Measurements from ENCODE around the gene PTPRN2.

DNA sequence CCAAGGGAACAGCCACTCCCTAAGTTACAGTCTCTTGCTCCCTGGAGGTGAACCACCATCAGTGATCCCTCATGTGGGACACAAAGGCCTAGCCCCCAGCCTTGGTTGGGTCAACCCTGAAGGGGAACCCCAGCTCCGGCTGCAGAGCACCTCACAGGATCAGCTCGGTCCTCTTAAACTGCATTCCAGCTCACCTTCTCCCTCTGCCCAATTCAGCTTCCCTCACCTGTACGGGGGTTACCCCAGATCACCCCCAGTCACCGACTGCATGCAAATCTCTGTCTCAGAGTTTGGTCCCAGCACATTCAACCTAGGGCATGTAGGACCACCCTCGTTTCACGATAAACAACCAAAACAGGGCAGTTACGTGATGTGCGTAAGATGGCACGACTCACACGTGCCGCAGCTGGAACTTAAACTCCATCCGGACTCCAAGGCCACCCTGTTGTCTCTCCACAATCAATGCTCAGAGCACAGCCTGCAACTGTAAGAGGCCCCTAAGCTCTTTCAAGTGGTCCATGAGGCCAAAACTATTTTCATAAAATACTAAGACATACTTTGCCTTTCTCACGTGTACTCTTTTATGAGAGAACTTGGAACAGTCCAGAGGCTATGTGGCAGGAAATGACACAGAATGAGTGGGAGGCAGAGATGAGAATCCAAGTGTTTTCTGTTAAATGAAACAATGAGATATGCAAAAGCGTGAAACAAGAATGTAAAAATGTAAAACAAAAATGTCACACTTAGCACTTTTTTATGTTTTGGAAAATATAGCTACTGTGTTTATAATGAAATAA, 285.2 kb downstream of the PTPRN2 start:
- TF ChIP-seq LEF1 (IDR thresholded peaks at IDR 0.05; ENCODE audit: borderline replicate concordance) (no peak), BHLHE40 (IDR thresholded peaks at IDR 0.05; ENCODE audit: borderline replicate concordance) (no peak), CTBP1 (IDR thresholded peaks at IDR 0.05; ENCODE audit: borderline replicate concordance) (no peak), SP1 (IDR thresholded peaks at IDR 0.05) (no peak), FOXA1 (IDR thresholded peaks at IDR 0.05) (no peak), TARDBP (IDR thresholded peaks at IDR 0.05) (no peak), ARNT (IDR thresholded peaks at IDR 0.05) (no peak), FOXK2 (IDR thresholded peaks at IDR 0.05) (no peak)
